Right atrium auricular region (tissue), 2 donors: Measurements from ENCODE around the gene CSF1R. TPM values are rescaled to one million over a fixed set of nuclear protein-coding genes. Genes with fewer than 3 reads are reported as not detected.

Experiments
- DNase-seq: peaks from one replicate; pipeline ENCODE4 v3.0.0-alpha.2; 2019; ENCODE audit warnings: low spot score
- H3K27ac ChIP-seq, 2 donors: fragments of 200-600 bp; sonication (generic); 1 replicate in 1 of 2; 2 replicates in 1 of 2; pipeline ENCODE4 v1.5.1; 2016 to 2019
- H3K27me3 ChIP-seq, 2 donors: fragments of 200-600 bp; sonication (generic); one replicate each; pipeline versions ENCODE4 v1.5.1 to v1.6.0; 2017 to 2019
- H3K36me3 ChIP-seq: fragments of 200-600 bp; sonication (generic); one replicate; pipeline ENCODE4 v1.5.1; 2016
- H3K4me1 ChIP-seq, 2 donors: fragments of 200-600 bp; sonication (generic); one replicate each; pipeline versions ENCODE4 v1.5.1 to v1.6.0; 2017 to 2019
- H3K4me3 ChIP-seq, 2 donors: fragments of 200-600 bp; sonication (generic); 1 replicate in 1 of 2; 2 replicates in 1 of 2; pipeline ENCODE4 v1.5.1; 2017 to 2019; ENCODE audit warnings: mild to moderate bottlenecking in 1 of 2, moderate library complexity in 1 of 2
- H3K9me3 ChIP-seq, 2 donors: fragments of 200-600 bp; sonication (generic); one replicate each; pipeline ENCODE4 v1.5.1; 2019
- total RNA-seq, 2 donors: library from RNA; depleted of rRNA; stranded (reverse); fragments of >200 nt; gene quantifications; one replicate each; pipeline ENCODE4 v1.1.0, GENCODE V29; 2016
- TF ChIP-seq, protein P1 (sequence below), 2 donors: fragments of 200-600 bp; sonication (generic); IDR thresholded peaks; one replicate each; pipeline ENCODE4 v1.5.1; 2019; ENCODE audit warnings: antibody characterized with exemption in 2 of 2

CSF1R gene
- total RNA-seq, 2 donors from 2014 or later = 11.2 to 24.6 TPM

DNA sequence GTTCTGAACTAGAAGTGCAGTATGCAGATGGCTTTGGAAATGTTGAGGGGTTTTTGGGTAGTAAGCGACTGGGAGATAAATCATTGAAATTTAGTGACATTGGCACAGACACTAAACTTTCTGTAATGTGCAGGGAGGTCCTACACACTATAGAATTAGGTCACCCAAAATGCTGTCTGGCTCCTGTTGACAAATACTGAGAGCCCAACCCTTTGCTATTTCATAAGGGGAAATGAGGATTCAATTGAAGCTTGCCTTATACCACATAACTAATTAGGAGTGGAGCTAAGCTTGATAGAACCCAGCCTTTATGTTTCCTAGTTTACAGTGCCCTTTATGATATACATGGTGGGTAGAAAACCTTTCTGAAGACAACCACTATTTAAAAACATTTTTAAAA, 63.2 kb downstream of the CSF1R start:
- peaks cover 0 to 42% of the 10 kb centered on the region in 2 donors for H3K4me1 ChIP-seq

DNA sequence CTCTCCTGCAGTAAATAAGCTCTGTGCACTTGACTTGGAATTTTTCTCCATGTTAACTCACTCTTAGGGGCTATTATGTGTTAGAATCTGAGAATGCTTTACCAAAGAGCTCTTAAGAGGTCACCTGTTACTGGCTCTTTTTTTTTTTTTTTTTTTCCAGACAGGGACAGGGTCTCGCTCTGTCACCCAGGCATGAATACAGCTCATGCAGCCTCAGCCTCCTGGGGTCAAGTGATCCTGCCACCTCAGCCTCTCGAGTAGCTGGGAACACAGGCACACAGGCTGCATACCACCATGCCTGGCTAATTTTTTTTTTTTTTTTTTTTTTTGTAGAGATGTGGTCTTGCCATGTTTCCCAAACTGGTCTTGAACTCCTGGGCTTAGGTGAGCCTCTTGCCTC, 63.7 kb downstream of the CSF1R start:
- Histone ChIP-seq H3K36me3 (peaks cover 79% of the 10 kb centered on the region), H3K27me3 (no peaks in the 10 kb centered on the region), H3K4me1 (peaks cover 0 to 42% of the 10 kb centered on the region in 2 donors), H3K27ac (peak overlapping the region; percentile 19 to 58), H3K9me3 (no peaks in the 10 kb centered on the region), H3K4me3 (no peak overlapping the region)
- no peak for DNase-seq
- TF ChIP-seq, protein P1, sequence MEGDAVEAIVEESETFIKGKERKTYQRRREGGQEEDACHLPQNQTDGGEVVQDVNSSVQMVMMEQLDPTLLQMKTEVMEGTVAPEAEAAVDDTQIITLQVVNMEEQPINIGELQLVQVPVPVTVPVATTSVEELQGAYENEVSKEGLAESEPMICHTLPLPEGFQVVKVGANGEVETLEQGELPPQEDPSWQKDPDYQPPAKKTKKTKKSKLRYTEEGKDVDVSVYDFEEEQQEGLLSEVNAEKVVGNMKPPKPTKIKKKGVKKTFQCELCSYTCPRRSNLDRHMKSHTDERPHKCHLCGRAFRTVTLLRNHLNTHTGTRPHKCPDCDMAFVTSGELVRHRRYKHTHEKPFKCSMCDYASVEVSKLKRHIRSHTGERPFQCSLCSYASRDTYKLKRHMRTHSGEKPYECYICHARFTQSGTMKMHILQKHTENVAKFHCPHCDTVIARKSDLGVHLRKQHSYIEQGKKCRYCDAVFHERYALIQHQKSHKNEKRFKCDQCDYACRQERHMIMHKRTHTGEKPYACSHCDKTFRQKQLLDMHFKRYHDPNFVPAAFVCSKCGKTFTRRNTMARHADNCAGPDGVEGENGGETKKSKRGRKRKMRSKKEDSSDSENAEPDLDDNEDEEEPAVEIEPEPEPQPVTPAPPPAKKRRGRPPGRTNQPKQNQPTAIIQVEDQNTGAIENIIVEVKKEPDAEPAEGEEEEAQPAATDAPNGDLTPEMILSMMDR (IDR thresholded peaks at IDR 0.05) = no peak

More for the DNA sequence above, 63.2 kb downstream of the CSF1R start:
- TF ChIP-seq, protein P1 (IDR thresholded peaks at IDR 0.05) = no peak
- H3K4me3 ChIP-seq = no peak overlapping the region
- no peaks in the 10 kb centered on the region for H3K9me3 ChIP-seq
- H3K27me3 ChIP-seq = no peaks in the 10 kb centered on the region
- no peak for DNase-seq
- H3K36me3 ChIP-seq = peaks cover 80% of the 10 kb centered on the region
- peak overlapping the region; percentile 19 to 58 for H3K27ac ChIP-seq

DNA sequence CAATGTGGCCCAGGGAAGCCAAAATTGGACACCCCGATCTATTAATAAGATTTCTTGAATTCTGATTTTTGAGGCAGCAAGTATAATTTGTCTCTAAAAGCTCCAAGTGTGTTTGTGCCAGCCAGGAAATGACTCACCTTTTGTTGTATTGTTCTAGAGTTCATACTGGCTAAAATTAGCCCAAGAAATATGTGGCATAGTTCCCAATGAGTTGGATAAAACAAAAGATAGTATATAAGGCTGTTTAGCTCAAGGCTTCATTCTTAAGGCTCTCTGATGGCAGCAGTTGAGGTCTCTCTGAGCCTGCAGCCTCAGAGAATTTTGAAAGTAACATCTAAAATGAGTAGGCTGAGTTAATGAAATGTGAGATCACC, 64.2 kb downstream of the CSF1R start:
- TF ChIP-seq, protein P1 (IDR thresholded peaks at IDR 0.05) = no peak
- Histone ChIP-seq H3K4me3 (no peak overlapping the region), H3K27ac (peak overlapping the region; percentile 22 to 58), H3K9me3 (no peaks in the 10 kb centered on the region), H3K4me1 (peaks cover 0 to 42% of the 10 kb centered on the region in 2 donors), H3K27me3 (no peaks in the 10 kb centered on the region), H3K36me3 (peaks cover 74% of the 10 kb centered on the region)
- no peak for DNase-seq

DNA sequence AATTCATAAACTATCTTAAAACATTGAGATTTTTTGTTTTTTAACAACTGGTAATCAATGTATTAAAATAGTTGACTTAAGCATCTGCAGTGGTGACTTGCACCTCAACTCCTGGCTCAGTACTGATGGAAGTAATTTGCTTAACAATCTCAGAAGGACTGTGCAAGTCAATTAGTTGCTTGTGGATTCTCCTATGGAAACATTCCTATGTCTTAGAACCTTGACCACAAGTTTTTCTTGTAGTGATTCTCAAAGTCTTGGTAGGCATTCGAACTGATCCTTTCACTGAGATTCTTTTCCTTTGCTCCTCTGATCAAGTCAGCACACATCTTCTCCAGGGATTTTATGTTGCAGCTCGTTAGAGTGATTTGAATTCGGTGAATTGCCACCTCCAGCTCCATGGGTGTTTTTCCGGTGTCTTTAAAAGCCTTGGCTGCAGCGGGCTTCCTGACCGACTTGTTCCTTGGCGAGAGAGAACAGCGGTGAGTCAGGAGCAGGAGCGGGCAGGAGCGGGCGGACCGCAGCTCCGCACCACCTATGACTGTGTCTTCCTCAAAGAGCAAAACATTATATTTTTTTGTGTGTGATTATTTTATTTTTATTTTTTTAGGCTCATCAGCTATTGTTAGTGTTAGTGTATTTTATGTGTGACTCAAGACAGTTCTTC, 64.7 kb downstream of the CSF1R start:
- no peaks in the 10 kb centered on the region for H3K9me3 ChIP-seq
- H3K36me3 ChIP-seq = peaks cover 73% of the 10 kb centered on the region
- peaks cover 0 to 42% of the 10 kb centered on the region in 2 donors for H3K4me1 ChIP-seq
- no peak for DNase-seq
- TF ChIP-seq, protein P1 (IDR thresholded peaks at IDR 0.05) = no peak
- H3K4me3 ChIP-seq = no peak overlapping the region
- peak overlapping the region; percentile 22 to 58 for H3K27ac ChIP-seq
- H3K27me3 ChIP-seq = no peaks in the 10 kb centered on the region

DNA sequence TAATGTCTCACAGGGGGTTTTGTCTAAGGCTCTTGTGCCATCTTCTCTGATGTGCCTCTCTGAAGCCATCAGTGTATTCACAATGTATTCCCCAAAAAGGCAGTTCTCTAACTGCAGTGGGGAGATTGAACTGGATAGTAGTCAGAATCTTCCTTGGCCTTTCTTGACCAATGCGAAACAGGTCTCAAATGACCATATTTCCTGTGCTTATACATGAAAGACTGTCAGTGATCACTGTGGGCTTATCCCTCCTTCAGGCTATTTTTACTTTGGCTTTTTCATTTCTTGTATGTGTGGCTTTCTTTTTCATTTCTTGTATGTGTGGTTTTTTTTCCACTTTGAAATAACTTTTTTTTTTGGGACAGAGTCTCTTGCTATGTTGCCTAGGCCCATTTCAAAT, 66.1 kb downstream of the CSF1R start:
- DNase-seq = no peak
- TF ChIP-seq, protein P1 (IDR thresholded peaks at IDR 0.05) = no peak
- Histone ChIP-seq H3K27me3 (no peaks in the 10 kb centered on the region), H3K36me3 (peaks cover 71% of the 10 kb centered on the region), H3K4me1 (peaks cover 0 to 42% of the 10 kb centered on the region in 2 donors), H3K4me3 (no peak overlapping the region), H3K27ac (no peak overlapping the region), H3K9me3 (no peaks in the 10 kb centered on the region)
